Colonic mucosa (tissue), 4 donors: Measurements from ENCODE around the gene CTXND2. TPM values are rescaled to one million over a fixed set of nuclear protein-coding genes. Genes with fewer than 3 reads are reported as not detected.
"Not testable (repeated sequence)": the region's sequence is repeated elsewhere in the genome, so short reads cannot be mapped to it uniquely, and the experiment has no call there.

Experiments
- DNase-seq: peaks from one replicate; pipeline ENCODE4 v3.0.0-alpha.2; 2020
- H3K27ac ChIP-seq: fragments of 200-600 bp; one replicate; pipeline ENCODE4 v1.8.0; 2021
- H3K27me3 ChIP-seq: fragments of 200-600 bp; one replicate; pipeline ENCODE4 v1.8.0; 2021
- H3K36me3 ChIP-seq: fragments of 200-600 bp; one replicate; pipeline ENCODE4 v1.8.0; 2021
- H3K4me1 ChIP-seq: fragments of 200-600 bp; one replicate; pipeline ENCODE4 v1.8.0; 2021; ENCODE audit warnings: mild to moderate bottlenecking
- H3K4me3 ChIP-seq: fragments of 200-600 bp; one replicate; pipeline ENCODE4 v1.8.0; 2021
- H3K9ac ChIP-seq, 2 donors: one replicate each; pipeline ENCODE4 v1.7.0; 2013; ENCODE audit warnings: control low read depth in 2 of 2, low read depth in 2 of 2, low read length in 2 of 2
- H3K9me3 ChIP-seq: fragments of 200-600 bp; one replicate; pipeline ENCODE4 v1.8.0; 2021
- CTCF ChIP-seq: fragments of 200-600 bp; IDR thresholded peaks from one replicate; pipeline ENCODE4 v1.8.0; 2022; ENCODE audit warnings: antibody characterized with exemption, mild to moderate bottlenecking
- intact Hi-C: fragments of 100-400 bp; cut with DNase I; formaldehyde crosslinking; loops from one replicate; pipeline ENCODE4 v1.14.1; 2022
- total RNA-seq, 2 donors: library from RNA; stranded (reverse); fragmentation: NEBNext Ultra II Directional in 1 of 2; extraction: Animal tissue kit (Norgen Biotek cat#: 25700) in 1 of 2; gene quantifications; one replicate each; pipeline ENCODE4 v1.2.1, GENCODE V29; 2021
- donor health status: healthy.
- donor health status: DM: no; HTN: no; CAD: no.
- donor health status: DM: no; HTN: no; CAD: no.

Gene CTXND2
- total RNA-seq, 2 donors from 2014 or later, result not detected

- Histone ChIP-seq H3K27ac (no peak overlapping the region), H3K36me3 (no peaks in the 10 kb centered on the region), H3K27me3 (no peaks in the 10 kb centered on the region), H3K9ac (no peak overlapping the region), H3K4me1 (no peaks in the 10 kb centered on the region), H3K9me3 (no peaks in the 10 kb centered on the region), H3K4me3 (no peak overlapping the region)
- DNase-seq, result no peak
- no peak for TF ChIP-seq CTCF
- intact Hi-C loops, result no loop called here
Measured at GRCh38 chr1:150881331-150882070, 5.4 kb upstream of the CTXND2 start.

GRCh38 chr1:150883121-150883520 is 3.8 kb upstream of the CTXND2 start:
- intact Hi-C loops, result not testable (repeated sequence)

GRCh38 chr1:150888727-150889126 is 1.8 kb downstream of the CTXND2 start:
- Histone ChIP-seq H3K4me3 (no peak overlapping the region), H3K9me3 (no peaks in the 10 kb centered on the region), H3K27me3 (no peaks in the 10 kb centered on the region), H3K27ac (no peak overlapping the region), H3K9ac (no peak overlapping the region), H3K4me1 (no peaks in the 10 kb centered on the region), H3K36me3 (no peaks in the 10 kb centered on the region)
- no peak for DNase-seq
- no peak for TF ChIP-seq CTCF
- intact Hi-C loops, result no loop called here

More at GRCh38 chr1:150883121-150883520, 3.8 kb upstream of the CTXND2 start:
- not testable (repeated sequence) for H3K9ac ChIP-seq, DNase-seq, H3K4me3 ChIP-seq, H3K27ac ChIP-seq, H3K36me3 ChIP-seq, H3K4me1 ChIP-seq, H3K27me3 ChIP-seq, H3K9me3 ChIP-seq

- Histone ChIP-seq H3K27me3 (no peaks in the 10 kb centered on the region), H3K27ac (no peak overlapping the region), H3K4me1 (no peaks in the 10 kb centered on the region), H3K36me3 (no peaks in the 10 kb centered on the region), H3K4me3 (no peak overlapping the region), H3K9me3 (no peaks in the 10 kb centered on the region), H3K9ac (no peak overlapping the region)
- TF ChIP-seq CTCF, result no peak
- no peak for DNase-seq
- intact Hi-C loops, result no loop called here
Measured at GRCh38 chr1:150890033-150890416, 3.1 kb downstream of the CTXND2 start.

- Histone ChIP-seq H3K4me3 (no peak overlapping the region), H3K27ac (no peak overlapping the region), H3K4me1 (no peaks in the 10 kb centered on the region), H3K9me3 (no peaks in the 10 kb centered on the region), H3K36me3 (no peaks in the 10 kb centered on the region), H3K9ac (no peak overlapping the region), H3K27me3 (no peaks in the 10 kb centered on the region)
- no peak for DNase-seq
- intact Hi-C loops, result no loop called here
- no peak for TF ChIP-seq CTCF
Measured at GRCh38 chr1:150893336-150893913, 6.5 kb downstream of the CTXND2 start.

- Histone ChIP-seq H3K27me3 (no peaks in the 10 kb centered on the region), H3K4me1 (no peaks in the 10 kb centered on the region), H3K36me3 (no peaks in the 10 kb centered on the region), H3K9me3 (no peaks in the 10 kb centered on the region), H3K4me3 (no peak overlapping the region), H3K9ac (no peak overlapping the region), H3K27ac (no peak overlapping the region)
- TF ChIP-seq CTCF, result no peak
- no peak for DNase-seq
- intact Hi-C loops, result no loop called here
Measured at GRCh38 chr1:150895618-150896017, 8.7 kb downstream of the CTXND2 start.

GRCh38 chr1:150899795-150900194 is 12.9 kb downstream of the CTXND2 start:
- H3K9ac ChIP-seq, DNase-seq, H3K9me3 ChIP-seq, H3K4me1 ChIP-seq, intact Hi-C loops, H3K36me3 ChIP-seq, H3K27ac ChIP-seq, H3K27me3 ChIP-seq, H3K4me3 ChIP-seq: not testable (repeated sequence)
